HUES6 (cell line): ENCODE results near the gene SMO.

Source experiments
- H3K27ac ChIP-seq: 2 replicates; pipeline ENCODE4 v1.7.0; 2013; ENCODE audit warnings: low read depth, mild to moderate bottlenecking, low read length, inconsistent platforms
- H3K27me3 ChIP-seq: 2 replicates; pipeline ENCODE4 v1.6.1; 2013; ENCODE audit warnings: low read length; ENCODE audit not compliant: control insufficient read depth, insufficient read depth
- H3K36me3 ChIP-seq: 2 replicates; pipeline ENCODE4 v1.6.1; 2013; ENCODE audit warnings: low read length; ENCODE audit not compliant: control insufficient read depth, insufficient read depth
- H3K4me1 ChIP-seq: 2 replicates; pipeline ENCODE4 v1.6.1; 2013; ENCODE audit warnings: low read length; ENCODE audit not compliant: control insufficient read depth, insufficient read depth
- H3K4me3 ChIP-seq: 2 replicates; pipeline ENCODE4 v1.5.1; 2013; ENCODE audit warnings: low read depth, low read length
- H3K9ac ChIP-seq: one replicate; pipeline ENCODE4 v1.6.1; 2013; ENCODE audit warnings: mild to moderate bottlenecking, low read length
- H3K9me3 ChIP-seq: 2 replicates; pipeline ENCODE4 v1.6.1; 2013; ENCODE audit warnings: low read depth, low read length; ENCODE audit not compliant: control insufficient read depth, insufficient read depth

The SMO gene

DNA sequence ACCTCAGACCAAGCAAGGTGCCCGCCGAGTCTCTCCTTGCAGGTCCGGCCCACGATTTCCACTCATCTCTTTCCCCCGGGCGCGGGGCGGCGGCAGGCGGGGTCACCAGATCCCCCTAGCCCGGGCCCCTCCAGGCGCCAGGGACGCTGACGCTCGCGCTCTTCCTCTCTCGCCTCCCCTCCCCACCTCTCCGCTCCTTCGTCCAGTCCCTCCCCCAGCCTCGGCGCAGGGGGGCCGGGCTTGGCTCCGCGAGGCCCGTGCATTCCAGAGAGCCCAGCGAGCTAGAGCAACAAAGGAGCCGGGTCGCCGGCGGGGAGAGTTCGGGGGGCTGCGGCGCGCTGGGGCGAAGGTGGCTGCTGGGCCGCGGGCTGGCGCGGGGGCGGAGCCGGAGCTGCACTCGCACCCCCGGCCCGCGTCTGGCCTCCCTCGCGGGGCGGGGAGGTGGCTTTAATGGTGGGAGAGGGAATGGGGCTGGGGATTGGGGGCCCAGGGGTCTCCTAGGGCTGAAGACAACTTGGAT, at the start of gene SMO:
TSS of gene SMO (plus strand) at position 262 of the 520 bp plus-strand sequence. CDS start 519 bp downstream, outside the sequence.
- H3K27ac ChIP-seq: peak within 1 kb of the TSS; percentile 82
- H3K4me1 ChIP-seq: peaks cover 11% of the 10 kb centered on the region
- H3K27me3 ChIP-seq: peaks cover 30% of the 10 kb centered on the region
- H3K36me3 ChIP-seq: no peaks in the 10 kb centered on the region
- peak within 1 kb of the TSS; percentile 88 for H3K4me3 ChIP-seq
- H3K9me3 ChIP-seq: no peaks in the 10 kb centered on the region
- peak within 1 kb of the TSS; percentile 82 for H3K9ac ChIP-seq

DNA sequence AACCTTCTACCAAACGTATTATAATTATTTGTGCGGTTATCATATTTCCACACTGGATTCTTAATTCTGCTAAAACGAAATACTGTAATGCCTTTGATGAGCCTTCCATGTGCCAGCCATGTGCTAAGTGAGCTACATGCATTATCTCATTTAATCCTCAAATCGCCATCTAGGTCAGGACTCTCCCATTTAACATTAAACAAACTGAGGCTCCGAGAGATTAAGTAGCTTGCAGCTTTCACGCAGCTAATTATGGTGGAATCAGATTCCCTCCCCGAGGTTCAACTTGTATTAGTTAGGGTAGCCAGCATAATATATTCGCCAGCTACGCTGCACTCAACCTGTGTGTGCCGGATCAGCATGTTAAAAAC, 44.7 kb upstream of the SMO start:
- Histone ChIP-seq H3K9me3 (no peaks in the 10 kb centered on the region), H3K27me3 (peaks cover 42% of the 10 kb centered on the region), H3K9ac (no peak overlapping the region), H3K27ac (no peak overlapping the region), H3K36me3 (no peaks in the 10 kb centered on the region), H3K4me1 (no peaks in the 10 kb centered on the region), H3K4me3 (peak overlapping the region; percentile 59)

DNA sequence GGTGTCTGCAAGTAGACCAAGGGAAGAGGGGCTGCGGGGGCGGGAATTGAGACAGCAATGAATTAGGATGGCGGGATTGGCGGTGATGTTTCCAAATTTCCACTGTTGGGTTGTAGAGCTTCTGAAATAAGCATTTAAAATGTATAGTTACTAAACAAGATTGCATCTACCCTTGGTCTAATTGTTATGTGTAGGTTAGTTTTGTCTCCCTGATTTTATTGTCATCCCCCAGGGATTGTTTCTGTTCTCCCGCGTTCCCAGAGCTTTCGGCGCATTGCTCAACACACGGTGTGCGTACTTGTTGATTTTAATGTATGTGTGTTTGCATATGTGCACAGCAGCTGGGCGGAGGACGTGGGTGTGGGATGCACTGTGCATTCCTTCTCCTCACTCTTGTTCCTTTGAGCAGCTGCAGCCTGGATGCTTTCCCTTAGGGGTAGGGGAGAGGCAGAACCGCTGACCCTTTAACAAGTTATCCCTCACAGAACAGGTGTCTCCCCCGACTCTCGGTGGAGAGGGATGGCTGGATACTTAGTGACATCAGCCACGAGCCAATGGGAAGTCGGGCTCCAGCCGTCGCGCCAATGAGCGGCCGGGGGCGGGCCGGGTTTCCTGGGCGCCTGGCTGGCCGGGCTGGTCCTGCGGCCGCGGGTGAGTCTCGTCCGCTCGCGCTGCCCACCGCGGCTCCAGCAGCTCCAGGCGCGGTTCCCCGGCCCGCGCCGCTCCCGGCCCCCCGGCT, 44.2 kb upstream of the SMO start, which contains the start of gene TSPAN33:
TSS of gene TSPAN33 (plus strand) at position 613 of the 739 bp plus-strand sequence. CDS start 274 bp downstream, outside the sequence.
- H3K4me1 ChIP-seq: no peaks in the 10 kb centered on the region
- no peaks in the 10 kb centered on the region for H3K36me3 ChIP-seq
- H3K9ac ChIP-seq: no peak within 1 kb of the TSS
- no peak within 1 kb of the TSS for H3K27ac ChIP-seq
- no peaks in the 10 kb centered on the region for H3K9me3 ChIP-seq
- H3K4me3 ChIP-seq: peak within 1 kb of the TSS; percentile 59
- peaks cover 42% of the 10 kb centered on the region for H3K27me3 ChIP-seq

DNA sequence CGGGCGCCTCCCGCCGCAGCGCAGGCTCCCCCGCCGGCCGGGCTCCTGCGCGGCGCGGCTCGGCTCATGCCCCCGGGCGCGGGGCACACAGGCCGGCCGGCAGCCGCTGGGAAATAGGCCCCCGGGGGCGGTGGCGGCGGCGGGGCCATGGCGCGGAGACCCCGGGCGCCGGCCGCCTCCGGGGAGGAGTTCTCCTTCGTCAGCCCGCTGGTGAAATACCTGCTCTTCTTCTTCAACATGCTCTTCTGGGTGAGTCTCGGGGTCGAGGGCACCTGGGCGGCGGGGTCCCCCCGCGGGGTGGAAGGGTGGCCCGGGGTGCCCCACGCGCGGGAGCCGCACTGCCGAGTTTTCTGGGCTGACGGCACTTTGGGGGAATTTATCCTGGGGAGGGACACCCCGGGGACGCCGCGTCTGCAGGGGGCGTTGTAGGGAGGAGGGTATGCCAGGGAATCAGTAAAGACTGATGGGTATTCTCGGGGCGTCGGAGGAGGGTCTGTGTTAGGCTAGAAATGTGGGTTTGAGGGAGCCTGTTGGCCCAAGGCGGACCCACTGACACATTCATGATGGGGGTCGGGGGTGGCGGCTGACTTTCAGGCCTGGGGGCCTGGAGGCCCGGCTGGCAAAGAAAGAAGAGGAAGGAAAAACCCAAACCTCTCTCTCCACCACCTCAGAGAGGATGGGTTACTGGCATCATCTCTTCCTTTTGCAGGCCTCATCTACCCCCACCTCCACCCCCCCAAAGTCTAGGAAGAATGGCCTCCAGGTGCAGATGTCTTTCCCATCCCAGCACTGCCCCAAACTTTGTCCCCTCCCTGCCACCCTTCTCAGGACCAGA, 43.4 kb upstream of the SMO start:
- peaks cover 42% of the 10 kb centered on the region for H3K27me3 ChIP-seq
- H3K9ac ChIP-seq: no peak overlapping the region
- H3K27ac ChIP-seq: no peak overlapping the region
- H3K4me1 ChIP-seq: peaks cover 4% of the 10 kb centered on the region
- H3K9me3 ChIP-seq: no peaks in the 10 kb centered on the region
- H3K4me3 ChIP-seq: peak overlapping the region; percentile 59
- no peaks in the 10 kb centered on the region for H3K36me3 ChIP-seq

DNA sequence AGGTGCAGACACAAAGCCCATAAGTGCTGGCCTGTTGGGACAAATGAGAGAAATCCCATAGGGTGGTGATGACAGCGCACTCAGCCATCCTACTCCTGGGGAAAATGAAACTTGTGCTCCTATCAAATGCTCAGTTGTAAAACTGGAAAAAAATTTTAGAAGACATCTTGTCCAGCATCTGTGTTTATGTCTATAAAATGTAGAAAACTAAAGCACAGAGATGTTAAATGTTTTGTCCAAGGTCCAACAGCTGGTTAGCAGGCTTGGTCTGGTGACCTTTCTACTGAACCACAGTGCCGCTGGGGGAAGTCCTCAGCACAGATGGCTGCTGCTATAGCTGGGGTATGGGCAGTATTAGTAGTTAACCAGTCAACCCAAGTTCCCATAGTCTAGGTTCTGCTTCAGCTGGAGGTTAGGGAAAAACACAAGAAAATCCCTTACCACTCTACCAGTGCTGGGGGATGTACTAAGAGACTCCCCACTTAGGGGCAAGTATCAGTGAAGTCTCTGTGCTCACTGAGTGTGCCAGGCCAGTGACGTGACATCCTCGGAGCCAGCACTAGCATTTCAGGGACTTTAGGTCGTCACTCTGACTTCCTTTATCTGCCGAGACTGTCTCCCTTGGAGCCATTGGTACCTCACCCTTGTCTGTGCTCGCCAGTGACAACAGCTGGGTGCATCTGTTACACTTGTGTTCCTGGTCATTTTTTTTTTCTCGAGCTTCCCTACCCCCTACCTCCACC, 42.0 kb upstream of the SMO start:
- H3K4me1 ChIP-seq: peaks cover 17% of the 10 kb centered on the region
- H3K4me3 ChIP-seq: no peak overlapping the region
- peaks cover 42% of the 10 kb centered on the region for H3K27me3 ChIP-seq
- no peak overlapping the region for H3K27ac ChIP-seq
- no peaks in the 10 kb centered on the region for H3K36me3 ChIP-seq
- no peak overlapping the region for H3K9ac ChIP-seq
- no peaks in the 10 kb centered on the region for H3K9me3 ChIP-seq

DNA sequence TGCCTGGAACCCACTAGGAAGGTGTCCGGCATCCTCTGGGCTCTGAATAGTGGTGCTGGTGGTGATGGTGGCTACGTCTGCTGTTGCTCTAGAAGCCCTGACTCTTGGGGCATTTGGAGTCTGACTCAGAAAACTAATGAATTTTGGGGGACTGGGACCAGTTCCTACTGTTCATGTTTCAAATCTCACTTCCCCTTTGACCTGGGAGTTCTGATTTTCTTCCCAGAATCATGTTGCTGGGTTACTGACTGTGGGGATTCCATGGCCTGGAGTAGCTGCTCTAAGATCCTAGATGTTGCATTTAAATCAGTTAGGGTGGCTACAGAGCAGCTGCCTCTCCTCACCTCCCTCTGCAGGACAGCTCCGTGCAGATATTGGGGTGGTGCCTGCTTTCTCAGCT, 40.7 kb upstream of the SMO start:
- Histone ChIP-seq H3K27ac (no peak overlapping the region), H3K4me3 (no peak overlapping the region), H3K4me1 (peaks cover 17% of the 10 kb centered on the region), H3K9me3 (no peaks in the 10 kb centered on the region), H3K36me3 (no peaks in the 10 kb centered on the region), H3K27me3 (peaks cover 36% of the 10 kb centered on the region), H3K9ac (no peak overlapping the region)

DNA sequence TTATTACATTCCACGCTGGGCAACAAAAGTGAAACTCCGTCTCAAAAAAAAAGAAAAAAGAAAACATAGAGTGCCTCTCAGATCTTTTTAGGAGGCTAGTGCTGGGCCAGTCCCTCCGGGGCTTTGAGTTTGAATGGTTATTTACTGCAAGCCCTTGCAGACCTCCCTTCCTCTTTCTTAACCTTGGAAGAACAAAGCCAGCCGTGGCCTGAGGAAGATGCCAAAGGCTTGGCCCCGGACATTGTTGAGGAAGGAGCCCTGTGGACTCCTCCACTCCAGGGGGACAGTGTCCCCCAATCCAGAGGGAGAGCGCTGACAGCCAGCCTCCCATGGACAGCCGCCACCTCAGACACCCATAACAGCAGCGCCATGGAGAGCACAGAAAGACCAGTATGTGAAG, 38.9 kb upstream of the SMO start:
- peaks cover 19% of the 10 kb centered on the region for H3K27me3 ChIP-seq
- H3K4me3 ChIP-seq: no peak overlapping the region
- H3K9me3 ChIP-seq: no peaks in the 10 kb centered on the region
- H3K36me3 ChIP-seq: no peaks in the 10 kb centered on the region
- H3K9ac ChIP-seq: no peak overlapping the region
- no peak overlapping the region for H3K27ac ChIP-seq
- H3K4me1 ChIP-seq: peaks cover 17% of the 10 kb centered on the region

DNA sequence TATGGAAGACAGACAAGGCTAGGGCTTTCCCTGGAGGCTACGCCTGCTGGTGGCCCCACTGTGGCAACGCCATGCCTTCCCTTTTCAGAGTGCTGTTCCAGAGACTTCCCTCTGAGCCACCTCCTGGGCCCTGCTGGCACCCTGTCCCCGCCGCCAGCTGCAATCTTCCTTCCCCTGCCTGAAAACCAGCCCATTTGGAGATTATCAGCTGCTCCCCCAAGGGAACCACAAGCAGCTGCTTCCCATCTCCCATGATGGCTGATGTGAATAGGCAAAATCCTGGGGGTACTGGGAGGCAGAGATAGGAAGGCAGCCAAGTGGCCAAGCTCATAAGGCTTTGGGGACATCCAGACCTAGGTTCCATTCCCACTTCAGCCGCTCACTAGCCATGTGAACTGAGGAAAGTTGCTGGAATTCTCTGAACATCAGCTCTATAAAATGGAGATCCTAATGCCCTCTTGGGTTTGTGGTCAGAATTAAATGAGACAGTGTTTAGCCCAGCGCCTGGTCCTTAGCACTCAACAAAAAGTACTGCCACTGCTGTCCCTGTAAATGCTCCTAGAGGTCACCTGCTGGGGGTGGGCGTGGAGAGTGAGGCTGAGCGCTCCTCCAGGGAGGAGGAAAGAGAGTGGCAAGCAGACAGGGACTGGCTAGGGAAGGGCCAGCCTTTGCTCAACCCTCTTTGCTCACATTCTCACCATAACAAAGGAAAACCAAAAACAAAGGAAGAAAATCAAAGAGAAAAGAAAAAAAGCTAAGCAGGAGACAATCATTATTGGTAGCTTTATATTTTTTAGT, 38.0 kb upstream of the SMO start:
- Histone ChIP-seq H3K4me3 (0 out of 2 replicates have a peak overlapping the region, but pooled peaks have one; percentile 5), H3K36me3 (no peaks in the 10 kb centered on the region), H3K27me3 (peaks cover 13% of the 10 kb centered on the region), H3K27ac (no peak overlapping the region), H3K9me3 (no peaks in the 10 kb centered on the region), H3K4me1 (peaks cover 17% of the 10 kb centered on the region), H3K9ac (no peak overlapping the region)

DNA sequence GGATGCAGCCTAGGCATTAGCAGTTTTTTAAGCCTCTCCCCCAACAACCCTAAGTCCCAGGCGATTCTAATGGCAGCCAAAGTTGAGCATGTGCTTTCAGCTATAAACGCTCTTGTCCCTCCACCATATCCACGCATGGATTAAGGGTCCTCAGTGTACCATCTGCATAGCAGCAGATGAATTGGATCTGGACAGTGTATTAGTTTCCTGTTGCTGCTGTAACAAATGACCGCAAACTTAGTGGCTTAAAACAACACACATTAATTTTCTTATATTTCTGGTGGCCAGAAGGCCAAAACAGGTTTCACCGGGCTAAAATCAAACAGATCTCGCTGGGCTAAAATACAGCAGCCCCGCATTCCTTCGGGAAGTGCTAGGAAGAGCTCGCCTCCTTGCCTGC, 30.8 kb upstream of the SMO start:
- no peak overlapping the region for H3K4me3 ChIP-seq
- no peak overlapping the region for H3K9ac ChIP-seq
- H3K27ac ChIP-seq: no peak overlapping the region
- H3K36me3 ChIP-seq: no peaks in the 10 kb centered on the region
- H3K4me1 ChIP-seq: no peaks in the 10 kb centered on the region
- H3K9me3 ChIP-seq: no peaks in the 10 kb centered on the region
- H3K27me3 ChIP-seq: no peaks in the 10 kb centered on the region

DNA sequence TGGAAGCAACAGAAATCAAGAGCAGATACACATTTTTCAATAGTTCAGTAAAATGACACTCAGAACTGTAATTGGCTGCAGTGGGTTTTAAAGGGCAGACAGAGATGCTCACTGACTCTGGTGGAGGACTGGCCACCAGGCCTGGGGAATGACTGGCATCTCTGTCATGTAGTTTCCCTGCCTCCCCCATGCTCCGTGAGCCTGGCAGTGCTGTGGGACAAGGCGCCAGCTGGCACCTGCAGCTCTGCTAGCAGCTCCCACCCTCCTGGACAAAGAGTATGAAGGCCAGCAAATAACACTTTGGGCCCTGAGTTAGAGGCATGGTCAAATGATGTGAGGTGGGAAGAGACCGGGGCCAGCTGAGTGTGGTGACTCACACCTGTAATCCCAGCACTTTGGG, 28.9 kb upstream of the SMO start:
- Histone ChIP-seq H3K36me3 (no peaks in the 10 kb centered on the region), H3K27me3 (no peaks in the 10 kb centered on the region), H3K27ac (no peak overlapping the region), H3K9ac (no peak overlapping the region), H3K4me1 (no peaks in the 10 kb centered on the region), H3K4me3 (no peak overlapping the region), H3K9me3 (no peaks in the 10 kb centered on the region)
